Ishikawa (cell line): ENCODE data around the gene EDC4.

Source experiments
- CEBPB ChIP-seq: IDR thresholded peaks from 2 replicates; pipeline ENCODE4 v1.6.1; 2012
- CREB1 ChIP-seq: IDR thresholded peaks from 2 replicates; pipeline ENCODE4 v1.6.1; 2012; ENCODE audit warnings: low read depth
- EGR1 ChIP-seq: IDR thresholded peaks from 2 replicates; pipeline ENCODE4 v1.6.1; 2012
- EP300 ChIP-seq: IDR thresholded peaks from 2 replicates; pipeline ENCODE4 v1.6.1; 2012; ENCODE audit warnings: borderline replicate concordance
- FOXM1 ChIP-seq: IDR thresholded peaks from 2 replicates; pipeline ENCODE4 v1.6.1; 2012; ENCODE audit warnings: low read depth, borderline replicate concordance
- NFIC ChIP-seq: IDR thresholded peaks from 2 replicates; pipeline ENCODE4 v1.6.1; 2012
- RAD21 ChIP-seq: IDR thresholded peaks from 2 replicates; pipeline ENCODE4 v1.6.1; 2012; ENCODE audit warnings: low read depth
- TAF1 ChIP-seq: IDR thresholded peaks from 2 replicates; pipeline ENCODE4 v1.6.1; 2012; ENCODE audit warnings: low read depth, mild to moderate bottlenecking
- TCF12 ChIP-seq: IDR thresholded peaks from 2 replicates; pipeline ENCODE4 v1.6.1; 2012; ENCODE audit warnings: low read depth
- TEAD4 ChIP-seq: IDR thresholded peaks from 2 replicates; pipeline ENCODE4 v1.6.1; 2012
- YY1 ChIP-seq: IDR thresholded peaks from 2 replicates; pipeline ENCODE4 v1.6.1; 2012; ENCODE audit warnings: low read depth
- ZBTB7A ChIP-seq: IDR thresholded peaks from 2 replicates; pipeline ENCODE4 v1.6.1; 2012; ENCODE audit warnings: low read depth
- TF ChIP-seq, protein P1 (sequence below): IDR thresholded peaks from 2 replicates; pipeline ENCODE4 v1.6.1; 2012; ENCODE audit warnings: low read depth, mild to moderate bottlenecking
- TF ChIP-seq, protein P2 (sequence below): IDR thresholded peaks from 2 replicates; pipeline ENCODE4 v1.6.1; 2012
- TF ChIP-seq, protein P3 (sequence below): IDR thresholded peaks from 2 replicates; pipeline ENCODE4 v1.6.1; 2012

The EDC4 gene

DNA sequence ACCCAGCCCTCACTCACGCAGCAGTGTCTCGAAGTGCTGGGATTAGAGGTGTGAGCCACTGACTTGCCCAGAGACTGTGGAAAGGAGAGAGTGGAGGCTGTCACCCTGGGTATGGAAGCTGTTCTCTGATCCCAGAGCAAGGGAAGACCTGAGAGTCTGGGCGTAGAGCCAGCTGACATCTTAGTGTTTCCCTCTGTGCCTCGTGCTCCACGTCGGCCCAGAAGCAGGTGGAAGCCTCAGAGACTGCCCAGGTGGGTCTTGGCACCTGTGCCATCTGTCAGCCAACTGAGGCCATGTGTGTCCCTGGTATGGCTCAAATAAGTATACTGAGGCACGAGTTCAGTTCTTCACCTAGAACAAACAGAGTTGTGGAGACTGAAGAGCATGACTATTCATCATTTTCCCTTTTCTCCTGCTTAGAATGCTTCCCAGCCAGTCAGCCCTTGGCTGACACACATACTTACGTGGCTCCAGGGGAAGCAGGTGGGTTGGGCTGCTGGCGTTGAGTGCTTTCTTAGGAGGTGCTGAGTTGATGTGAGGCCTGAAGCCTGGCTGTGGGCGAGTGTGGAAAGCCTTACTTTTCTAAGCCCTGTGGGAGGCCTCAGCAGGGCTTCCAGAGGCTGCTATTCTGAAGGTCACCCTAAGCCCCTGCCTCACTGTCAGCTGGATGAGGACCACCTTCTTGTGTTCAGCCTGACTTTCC, 50.7 kb downstream of the EDC4 start:
- no peak for TF ChIP-seq YY1
- TF ChIP-seq TAF1, result no peak
- no peak for TF ChIP-seq TCF12
- no peak for TF ChIP-seq EGR1
- no peak for TF ChIP-seq ZBTB7A
- TF ChIP-seq, protein P1, sequence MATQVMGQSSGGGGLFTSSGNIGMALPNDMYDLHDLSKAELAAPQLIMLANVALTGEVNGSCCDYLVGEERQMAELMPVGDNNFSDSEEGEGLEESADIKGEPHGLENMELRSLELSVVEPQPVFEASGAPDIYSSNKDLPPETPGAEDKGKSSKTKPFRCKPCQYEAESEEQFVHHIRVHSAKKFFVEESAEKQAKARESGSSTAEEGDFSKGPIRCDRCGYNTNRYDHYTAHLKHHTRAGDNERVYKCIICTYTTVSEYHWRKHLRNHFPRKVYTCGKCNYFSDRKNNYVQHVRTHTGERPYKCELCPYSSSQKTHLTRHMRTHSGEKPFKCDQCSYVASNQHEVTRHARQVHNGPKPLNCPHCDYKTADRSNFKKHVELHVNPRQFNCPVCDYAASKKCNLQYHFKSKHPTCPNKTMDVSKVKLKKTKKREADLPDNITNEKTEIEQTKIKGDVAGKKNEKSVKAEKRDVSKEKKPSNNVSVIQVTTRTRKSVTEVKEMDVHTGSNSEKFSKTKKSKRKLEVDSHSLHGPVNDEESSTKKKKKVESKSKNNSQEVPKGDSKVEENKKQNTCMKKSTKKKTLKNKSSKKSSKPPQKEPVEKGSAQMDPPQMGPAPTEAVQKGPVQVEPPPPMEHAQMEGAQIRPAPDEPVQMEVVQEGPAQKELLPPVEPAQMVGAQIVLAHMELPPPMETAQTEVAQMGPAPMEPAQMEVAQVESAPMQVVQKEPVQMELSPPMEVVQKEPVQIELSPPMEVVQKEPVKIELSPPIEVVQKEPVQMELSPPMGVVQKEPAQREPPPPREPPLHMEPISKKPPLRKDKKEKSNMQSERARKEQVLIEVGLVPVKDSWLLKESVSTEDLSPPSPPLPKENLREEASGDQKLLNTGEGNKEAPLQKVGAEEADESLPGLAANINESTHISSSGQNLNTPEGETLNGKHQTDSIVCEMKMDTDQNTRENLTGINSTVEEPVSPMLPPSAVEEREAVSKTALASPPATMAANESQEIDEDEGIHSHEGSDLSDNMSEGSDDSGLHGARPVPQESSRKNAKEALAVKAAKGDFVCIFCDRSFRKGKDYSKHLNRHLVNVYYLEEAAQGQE, result no peak
- no peak for TF ChIP-seq CEBPB
- TF ChIP-seq NFIC, result no peak
- no peak for TF ChIP-seq TEAD4
- TF ChIP-seq FOXM1, result no peak
- TF ChIP-seq RAD21, result no peak
- TF ChIP-seq, protein P2, sequence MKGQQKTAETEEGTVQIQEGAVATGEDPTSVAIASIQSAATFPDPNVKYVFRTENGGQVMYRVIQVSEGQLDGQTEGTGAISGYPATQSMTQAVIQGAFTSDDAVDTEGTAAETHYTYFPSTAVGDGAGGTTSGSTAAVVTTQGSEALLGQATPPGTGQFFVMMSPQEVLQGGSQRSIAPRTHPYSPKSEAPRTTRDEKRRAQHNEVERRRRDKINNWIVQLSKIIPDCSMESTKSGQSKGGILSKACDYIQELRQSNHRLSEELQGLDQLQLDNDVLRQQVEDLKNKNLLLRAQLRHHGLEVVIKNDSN, result no peak
- no peak for TF ChIP-seq EP300
- TF ChIP-seq, protein P3, sequence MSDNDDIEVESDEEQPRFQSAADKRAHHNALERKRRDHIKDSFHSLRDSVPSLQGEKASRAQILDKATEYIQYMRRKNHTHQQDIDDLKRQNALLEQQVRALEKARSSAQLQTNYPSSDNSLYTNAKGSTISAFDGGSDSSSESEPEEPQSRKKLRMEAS, result no peak
- TF ChIP-seq CREB1, result no peak

DNA sequence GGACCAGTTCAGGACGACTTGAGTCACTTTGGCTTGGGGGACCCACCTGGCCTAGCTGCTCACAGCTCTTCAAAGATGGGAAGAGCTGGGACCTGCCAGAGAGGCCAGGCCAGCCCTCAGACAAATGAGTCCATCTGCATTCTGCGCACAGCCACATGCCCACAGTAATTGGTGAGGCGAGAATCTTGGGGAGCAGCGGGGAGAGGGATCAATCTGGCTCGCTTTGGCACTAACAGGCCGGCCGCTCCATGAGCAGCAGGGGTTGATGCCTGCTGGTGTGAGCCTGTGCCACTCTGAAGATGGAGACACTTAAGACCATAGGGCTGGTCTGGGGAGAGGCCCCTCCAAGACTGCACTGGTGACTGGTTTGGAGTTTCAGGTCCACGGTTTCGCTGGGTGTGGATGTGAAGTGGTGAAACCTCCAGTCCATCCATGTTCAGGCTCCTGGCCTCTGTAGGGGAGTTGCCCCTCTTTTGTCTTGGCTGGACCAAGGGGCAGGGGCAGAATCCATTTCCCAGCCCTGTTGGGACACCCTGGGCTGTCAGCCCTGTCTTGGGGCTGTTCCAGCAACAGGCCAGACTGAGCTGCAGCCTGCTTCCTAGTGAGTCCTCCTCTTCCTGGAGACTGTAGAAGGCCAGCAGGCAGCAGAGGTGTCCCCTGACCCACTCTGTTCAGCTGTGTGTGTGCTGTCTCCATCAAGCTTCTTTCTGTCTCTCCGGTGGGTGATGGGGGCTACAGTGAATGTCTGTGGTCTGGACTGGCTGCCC, 51.5 kb downstream of the EDC4 start:
- TF ChIP-seq TAF1 (no peak), ZBTB7A (no peak), FOXM1 (no peak), TCF12 (no peak), CREB1 (no peak), EGR1 (no peak), YY1 (no peak), RAD21 (no peak), NFIC (no peak), EP300 (no peak), TEAD4 (no peak), CEBPB (no peak)
- TF ChIP-seq, protein P2, result no peak
- TF ChIP-seq, protein P1, result no peak
- TF ChIP-seq, protein P3, result no peak

DNA sequence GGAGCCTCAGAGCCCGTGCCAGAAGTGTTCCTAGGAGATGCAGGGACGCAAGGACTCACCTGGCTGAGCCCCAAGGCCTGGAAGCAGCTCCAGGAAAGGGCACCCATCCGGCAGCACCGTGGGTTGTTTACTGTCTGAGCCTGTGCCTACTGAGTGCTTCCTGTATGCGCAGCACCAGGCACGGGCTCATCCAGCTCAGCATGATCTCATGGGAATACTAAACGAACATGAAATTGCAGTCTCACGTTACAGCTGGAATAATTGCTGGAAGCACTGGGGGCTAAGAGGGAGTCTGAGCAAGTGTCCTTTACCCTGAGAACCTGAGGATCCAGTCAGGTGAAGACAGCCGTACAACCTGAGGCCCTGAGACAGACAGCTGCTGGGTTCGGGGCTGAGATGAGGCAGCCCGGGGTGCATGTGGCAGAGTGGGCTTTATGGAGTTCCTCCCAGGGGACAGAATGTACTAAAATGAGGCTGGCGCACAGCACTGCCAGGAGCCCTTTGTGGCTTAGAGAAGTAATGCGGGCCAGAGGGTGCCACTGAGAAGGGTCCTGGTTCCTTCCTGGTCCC, 53.4 kb downstream of the EDC4 start:
- TF ChIP-seq, protein P3, result peak; percentile 10; the same call in 1 of the 2 replicates
- TF ChIP-seq YY1, result no peak

DNA sequence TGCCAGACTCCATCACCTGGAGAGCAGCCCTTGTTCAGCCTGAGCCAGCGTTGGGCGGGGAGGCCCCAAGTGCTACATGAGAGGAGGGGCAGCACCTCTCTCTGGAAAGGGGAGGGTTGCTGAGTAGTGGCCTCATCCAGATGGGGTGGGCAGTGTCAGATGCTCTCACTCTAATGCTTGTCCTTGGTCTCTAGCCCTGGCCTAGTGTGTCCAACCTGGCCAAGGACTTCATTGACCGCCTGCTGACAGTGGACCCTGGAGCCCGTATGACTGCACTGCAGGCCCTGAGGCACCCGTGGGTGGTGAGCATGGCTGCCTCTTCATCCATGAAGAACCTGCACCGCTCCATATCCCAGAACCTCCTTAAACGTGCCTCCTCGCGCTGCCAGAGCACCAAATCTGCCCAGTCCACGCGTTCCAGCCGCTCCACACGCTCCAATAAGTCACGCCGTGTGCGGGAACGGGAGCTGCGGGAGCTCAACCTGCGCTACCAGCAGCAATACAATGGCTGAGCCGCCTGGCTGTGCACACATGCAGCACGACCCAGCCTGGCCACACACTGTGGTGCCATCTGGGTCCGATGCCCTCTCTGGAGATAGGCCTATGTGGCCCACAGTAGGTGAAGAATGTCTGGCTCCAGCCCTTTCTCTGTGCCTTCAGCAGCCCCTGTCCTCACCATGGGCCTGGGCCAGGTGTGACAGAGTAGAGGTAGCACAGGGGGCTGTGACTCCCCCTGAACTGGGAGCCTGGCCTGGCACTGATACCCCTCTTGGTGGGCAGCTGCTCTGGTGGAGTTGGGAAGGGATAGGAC, 54.5 kb downstream of the EDC4 start:
- TF ChIP-seq, protein P1, result no peak
- no peak for TF ChIP-seq EP300
- TF ChIP-seq, protein P3, result no peak
- no peak for TF ChIP-seq CREB1
- TF ChIP-seq EGR1, result no peak
- TF ChIP-seq YY1, result no peak
- TF ChIP-seq TEAD4, result no peak
- TF ChIP-seq TCF12, result no peak
- TF ChIP-seq FOXM1, result no peak
